HG03439 (cell line): ENCODE measurements around the gene GSTT2B.
"Not testable (repeated sequence)": the region's sequence is repeated elsewhere in the genome, so short reads cannot be mapped to it uniquely, and the experiment has no call there.

Experiments used
- ATAC-seq: cut with Tn5 transposase; IDR thresholded peaks from one replicate; pipeline ENCODE4 v1.9.1; 2021; ENCODE audit warnings: mild to moderate bottlenecking, moderate library complexity; ENCODE audit not compliant: unreplicated experiment

The GSTT2B gene

DNA sequence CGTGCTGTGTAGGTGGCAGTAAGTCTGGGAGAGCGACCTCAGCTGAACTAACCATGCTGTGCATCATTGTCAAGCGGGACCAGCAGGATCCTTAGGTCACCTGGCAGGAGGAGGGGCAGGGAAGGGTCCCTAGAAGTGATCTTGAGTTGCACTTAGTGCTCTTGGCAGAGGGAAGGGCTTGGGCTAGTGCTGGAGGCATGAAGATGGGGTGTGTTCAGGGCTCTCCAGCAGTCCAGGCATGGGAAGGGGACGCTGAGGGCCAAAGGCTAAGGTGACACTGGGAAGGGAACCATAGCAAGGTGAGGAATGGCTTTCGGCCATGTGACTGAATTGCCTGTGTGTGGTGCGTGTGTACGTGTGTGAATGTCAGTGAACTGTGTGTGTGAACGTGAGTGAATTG lies 25.1 kb upstream of the GSTT2B start:
- not testable (repeated sequence) for ATAC-seq

DNA sequence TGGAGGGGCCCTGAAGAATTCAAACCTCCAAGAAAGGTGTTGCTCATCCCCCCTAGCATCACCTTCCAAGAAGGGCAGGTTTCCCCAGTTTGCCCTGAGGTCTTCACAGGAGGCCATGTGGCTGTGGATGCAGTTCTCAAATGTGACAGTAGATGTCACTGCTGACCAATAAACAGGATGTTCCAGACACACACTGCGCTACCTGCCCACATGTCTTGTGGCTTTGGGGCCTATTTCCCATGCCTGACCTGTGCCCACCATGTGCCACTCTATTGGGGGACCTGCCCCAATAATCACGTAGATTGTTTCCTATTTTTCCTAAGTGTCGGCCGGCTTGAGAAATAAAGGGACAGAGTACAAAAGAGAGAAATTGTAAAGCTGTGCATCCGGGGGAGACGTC lies 23.4 kb upstream of the GSTT2B start:
- no peak for ATAC-seq

DNA sequence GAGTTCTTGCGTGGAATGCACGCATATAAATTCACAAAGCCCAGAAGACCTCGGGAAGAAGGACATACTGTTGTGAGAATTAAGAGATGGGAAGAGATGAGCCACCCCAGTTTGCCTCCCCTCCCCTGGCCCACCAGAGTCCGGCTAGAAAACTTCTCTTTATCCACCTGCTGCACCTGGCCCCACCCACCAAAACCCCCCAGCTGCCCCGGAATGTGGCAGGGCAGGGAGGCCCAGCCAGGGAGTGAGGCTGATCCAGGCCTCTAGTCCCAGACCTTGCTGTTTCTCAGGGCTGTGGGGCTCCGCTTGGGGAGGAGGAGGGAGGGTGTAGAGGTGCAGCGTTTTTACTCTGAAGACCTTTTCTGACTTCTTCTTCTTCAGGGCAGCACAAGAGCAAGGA lies 19.6 kb upstream of the GSTT2B start:
- ATAC-seq: not testable (repeated sequence)

DNA sequence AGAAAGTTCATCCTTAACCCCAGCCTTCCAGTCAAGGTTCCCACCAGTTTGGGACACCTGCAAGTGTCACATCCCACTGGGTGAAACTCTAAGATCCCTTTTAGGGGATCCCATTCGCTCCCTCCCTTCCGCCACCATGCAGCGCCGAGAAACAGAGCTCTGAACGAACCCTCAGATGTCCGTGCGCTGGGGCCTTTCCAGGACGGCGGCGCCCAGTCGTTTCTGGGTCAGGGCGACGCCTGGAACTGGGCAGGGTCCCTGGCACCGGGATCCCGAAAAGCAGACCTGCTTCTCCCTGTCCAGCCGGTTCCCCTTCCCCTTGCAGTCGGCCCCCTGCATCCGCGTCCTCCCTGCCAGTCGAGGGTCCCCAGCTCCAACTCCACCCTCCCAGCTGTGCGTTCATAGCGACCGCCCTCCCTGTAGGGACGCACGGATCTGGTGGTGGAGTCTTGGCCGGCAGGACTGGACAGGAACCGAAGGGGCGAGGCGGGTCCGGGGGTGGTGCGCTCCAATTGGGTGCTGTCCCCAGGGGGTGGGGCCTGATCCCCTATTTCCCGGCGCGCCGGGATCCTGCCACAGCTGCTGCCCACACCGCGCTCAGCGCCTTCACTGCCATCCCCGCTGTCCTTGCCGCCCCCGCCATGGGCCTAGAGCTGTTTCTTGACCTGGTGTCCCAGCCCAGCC lies 18.7 kb upstream of the GSTT2B start, which contains the start of gene GSTT2:
Gene GSTT2, plus strand, starts transcription at position 578 of the 684 bp plus-strand sequence.
- ATAC-seq: not testable (repeated sequence)

DNA sequence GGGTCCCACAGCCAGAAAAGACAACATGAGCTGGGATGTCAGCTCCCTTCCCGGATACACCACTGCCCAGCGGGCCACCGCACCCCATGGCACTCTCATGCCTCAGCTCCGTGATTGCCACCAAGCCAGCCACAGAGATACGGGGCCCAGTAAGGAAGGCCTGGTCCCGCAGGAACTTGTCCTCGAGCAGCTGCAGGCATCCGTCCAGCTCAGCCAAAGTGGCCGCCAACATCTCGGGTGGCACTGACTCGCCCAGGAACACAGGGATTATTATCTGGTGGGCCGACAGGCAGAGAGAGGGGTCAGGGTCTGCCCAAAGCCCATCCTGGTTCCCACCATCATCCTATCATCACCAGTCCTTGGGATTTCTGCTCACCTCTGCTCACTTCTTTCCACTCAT lies 16.3 kb upstream of the GSTT2B start:
- ATAC-seq: not testable (repeated sequence)

DNA sequence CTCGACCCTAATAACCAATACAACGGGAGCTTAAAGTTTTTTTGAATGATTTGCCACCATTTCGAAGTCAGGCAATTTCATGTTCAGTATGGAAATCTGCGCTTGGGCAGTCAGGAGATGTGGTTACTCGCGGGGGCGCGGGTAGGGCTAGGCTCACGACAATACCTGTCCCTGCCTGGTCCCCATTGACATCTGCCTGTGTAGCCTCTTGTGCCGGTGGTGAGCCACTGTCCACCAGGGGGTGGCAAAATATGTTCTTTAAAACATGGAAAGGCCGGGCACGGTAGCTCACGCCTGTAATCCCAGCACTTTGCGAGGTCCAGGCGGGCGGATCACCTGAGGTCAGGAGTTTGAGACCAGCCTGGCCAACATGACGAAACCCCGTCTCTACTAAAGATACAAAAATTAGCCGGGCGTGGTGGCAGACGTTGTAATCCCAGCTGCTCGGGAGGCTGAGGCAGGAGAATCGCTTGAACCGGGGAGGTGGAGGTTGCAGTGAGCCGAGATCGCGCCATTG lies 13.9 kb upstream of the GSTT2B start:
- peak; percentile 34 for ATAC-seq

DNA sequence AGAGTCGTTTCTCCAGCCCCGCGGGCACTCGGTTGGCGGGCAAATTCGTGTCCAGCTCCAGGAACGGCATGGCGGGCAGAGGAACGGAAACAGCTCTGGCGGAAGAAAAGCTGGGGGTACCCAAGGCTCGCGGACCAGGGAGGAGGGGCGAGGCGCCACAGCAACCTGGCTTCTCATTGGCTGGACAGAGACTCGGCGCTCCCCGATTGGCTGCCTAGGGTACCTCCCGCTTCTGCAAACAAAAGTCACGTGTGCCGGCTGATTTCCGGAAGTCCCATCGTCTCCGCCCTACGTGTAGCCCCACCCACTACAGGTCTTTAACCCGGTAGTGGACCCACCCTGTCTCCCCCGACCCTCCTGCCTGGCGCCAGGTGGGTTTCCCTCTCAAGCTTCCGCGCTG lies 13.3 kb upstream of the GSTT2B start, which contains the start of gene DDT:
Gene DDT, minus strand, starts transcription at position 97 of the 400 bp plus-strand sequence. Its CDS starts 27 bp downstream, at position 70.
- peak; percentile 88 for ATAC-seq

DNA sequence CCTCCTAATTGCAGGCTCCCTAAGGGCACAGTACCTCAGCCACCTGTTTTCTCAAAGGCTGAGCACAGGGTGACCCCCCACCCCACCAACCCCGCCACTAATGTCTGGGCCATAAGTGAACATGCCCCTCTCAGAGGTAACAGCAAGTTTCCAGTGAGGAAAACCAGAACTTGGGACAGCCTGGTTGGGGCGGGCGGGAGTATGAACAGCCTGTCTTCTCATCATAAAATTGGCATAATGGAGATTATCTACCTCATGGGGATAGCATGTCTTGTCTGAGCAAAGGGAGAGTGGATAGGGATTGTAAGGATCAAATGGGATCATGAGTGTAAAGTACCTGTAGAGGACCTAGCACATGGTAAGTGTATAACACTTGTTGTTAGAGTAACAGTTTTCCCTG lies 10.9 kb upstream of the GSTT2B start:
- ATAC-seq: not testable (repeated sequence)

DNA sequence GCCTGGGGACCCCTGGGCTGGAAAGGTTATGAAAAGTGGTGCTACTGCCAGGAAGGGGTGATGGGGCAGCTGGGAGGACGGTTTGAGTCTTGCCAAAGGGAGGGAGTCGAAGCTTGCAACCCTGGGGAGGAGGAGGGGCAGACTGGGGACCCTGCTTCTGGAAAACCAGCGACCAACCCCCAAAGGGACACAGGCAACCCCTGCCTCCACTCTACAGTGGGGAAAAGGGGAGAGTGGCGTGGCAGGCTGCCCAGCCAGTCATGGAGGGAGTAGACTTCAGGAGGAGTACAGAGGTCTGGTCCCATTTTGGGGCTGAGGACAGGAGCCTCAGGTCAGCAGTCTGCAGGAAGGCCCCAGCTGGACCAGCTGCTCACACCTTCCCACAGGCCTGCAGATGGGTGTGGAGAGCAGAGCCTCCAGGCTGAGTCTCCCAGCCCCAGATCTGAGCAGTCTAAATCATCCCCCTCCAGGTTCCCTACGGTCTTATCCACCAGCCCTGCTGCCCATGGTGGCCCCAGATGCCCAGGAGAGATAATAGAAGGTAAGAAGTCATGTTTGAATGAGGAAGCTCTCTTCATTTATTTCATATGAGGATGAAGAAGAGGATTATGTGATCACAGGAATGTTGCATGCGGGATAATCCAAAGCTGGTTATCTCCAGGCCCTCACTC lies 10.0 kb upstream of the GSTT2B start:
- ATAC-seq: no peak

DNA sequence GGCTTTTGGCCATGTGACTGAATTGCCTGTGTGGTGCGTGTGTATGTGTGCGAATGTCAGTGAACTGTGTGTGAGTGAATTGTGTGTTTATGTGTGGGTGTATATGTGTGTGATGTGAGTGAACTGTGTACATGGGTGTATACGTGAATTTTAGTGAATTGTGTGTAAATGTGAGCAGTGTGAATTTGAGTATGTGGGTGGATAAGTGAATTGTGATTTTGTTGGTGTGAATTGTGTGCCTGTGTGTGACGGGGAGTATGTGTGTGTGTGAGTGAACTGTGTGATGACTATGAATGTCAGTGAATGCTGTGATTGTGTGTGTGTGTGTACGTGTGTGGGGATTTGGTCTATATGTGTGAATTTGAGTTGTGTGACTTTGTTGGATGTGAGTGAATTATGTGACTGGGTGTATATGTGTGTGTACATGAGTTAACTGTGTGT lies 9.2 kb upstream of the GSTT2B start:
- ATAC-seq: no peak

DNA sequence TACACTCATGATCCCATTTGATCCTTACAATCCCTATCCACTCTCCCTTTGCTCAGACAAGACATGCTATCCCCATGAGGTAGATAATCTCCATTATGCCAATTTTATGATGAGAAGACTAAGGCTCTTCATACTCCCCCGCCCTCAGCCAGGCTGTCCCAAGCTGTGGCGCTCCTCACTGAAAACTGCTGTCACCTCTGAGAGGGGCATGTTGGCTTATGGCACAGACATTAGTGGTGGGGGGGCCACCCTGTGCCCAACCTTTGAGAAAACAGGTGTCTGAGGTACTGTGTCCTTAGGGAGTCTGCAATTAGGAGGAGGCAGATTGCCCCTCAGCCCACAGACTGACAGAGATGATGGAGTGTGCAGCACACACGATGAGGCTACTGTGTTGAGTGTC lies 8.1 kb upstream of the GSTT2B start:
- ATAC-seq: no peak

DNA sequence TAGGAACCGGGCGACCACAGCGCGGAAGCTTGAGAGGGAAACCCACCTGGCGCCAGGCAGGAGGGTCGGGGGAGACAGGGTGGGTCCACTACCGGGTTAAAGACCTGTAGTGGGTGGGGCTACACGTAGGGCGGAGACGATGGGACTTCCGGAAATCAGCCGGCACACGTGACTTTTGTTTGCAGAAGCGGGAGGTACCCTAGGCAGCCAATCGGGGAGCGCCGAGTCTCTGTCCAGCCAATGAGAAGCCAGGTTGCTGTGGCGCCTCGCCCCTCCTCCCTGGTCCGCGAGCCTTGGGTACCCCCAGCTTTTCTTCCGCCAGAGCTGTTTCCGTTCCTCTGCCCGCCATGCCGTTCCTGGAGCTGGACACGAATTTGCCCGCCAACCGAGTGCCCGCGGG lies 5.6 kb upstream of the GSTT2B start, which contains the start of gene DDTL:
Gene DDTL, plus strand, starts transcription at position 321 of the 400 bp plus-strand sequence. Its CDS starts 27 bp downstream, at position 348.
- ATAC-seq: peak; percentile 91

DNA sequence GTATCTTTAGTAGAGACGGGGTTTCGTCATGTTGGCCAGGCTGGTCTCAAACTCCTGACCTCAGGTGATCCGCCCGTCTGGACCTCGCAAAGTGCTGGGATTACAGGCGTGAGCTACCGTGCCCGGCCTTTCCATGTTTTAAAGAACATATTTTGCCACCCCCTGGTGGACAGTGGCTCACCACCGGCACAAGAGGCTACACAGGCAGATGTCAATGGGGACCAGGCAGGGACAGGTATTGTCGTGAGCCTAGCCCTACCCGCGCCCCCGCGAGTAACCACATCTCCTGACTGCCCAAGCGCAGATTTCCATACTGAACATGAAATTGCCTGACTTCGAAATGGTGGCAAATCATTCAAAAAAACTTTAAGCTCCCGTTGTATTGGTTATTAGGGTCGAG lies 5.1 kb upstream of the GSTT2B start:
- peak; percentile 34 for ATAC-seq

DNA sequence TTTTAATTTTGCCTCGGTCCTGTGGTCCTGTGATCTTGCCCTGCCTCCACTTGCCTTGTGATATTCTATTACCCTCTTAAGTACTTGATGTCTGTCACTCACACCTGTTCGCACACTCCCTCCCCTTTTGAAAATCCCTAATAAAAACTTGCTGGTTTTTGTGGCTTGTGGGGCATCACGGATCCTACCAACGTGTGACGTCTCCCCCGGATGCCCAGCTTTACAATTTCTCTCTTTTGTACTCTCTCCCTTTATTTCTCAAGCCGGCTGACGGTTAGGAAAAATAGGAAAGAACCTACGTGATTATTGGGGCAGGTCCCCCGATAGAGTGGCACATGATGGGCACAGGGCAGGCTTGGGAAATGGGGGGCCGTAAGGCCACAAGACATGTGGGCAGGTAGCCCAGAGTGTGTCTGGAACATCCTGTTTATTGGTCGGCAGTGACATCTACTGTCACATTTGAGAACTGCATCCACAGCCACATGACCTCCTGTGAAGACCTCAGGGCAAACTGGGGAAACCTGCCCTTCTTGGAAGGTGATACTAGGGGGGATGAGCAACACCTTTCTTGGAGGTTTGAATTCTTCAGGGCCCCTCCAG lies 4.6 kb downstream of the GSTT2B start:
- peak; percentile 59 for ATAC-seq

DNA sequence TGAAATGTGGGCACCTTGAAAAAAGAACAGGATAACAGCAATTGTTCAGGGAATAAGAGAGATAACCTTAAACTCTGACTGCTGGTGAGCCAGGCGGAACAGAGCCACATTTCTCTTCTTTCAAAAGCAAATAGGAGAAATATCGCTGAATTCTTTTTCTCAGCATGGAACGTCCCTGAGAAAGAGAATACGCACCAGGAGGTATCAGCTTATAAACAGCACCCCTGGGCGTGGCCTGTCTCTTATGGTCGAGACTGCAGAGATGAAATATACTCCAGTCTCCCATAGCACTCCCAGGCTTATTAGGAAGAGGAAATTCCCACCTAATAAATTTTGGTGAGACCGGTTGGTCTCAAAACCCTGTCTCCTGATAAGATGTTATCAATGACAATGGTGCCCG lies 5.1 kb downstream of the GSTT2B start:
- ATAC-seq: not testable (repeated sequence)

DNA sequence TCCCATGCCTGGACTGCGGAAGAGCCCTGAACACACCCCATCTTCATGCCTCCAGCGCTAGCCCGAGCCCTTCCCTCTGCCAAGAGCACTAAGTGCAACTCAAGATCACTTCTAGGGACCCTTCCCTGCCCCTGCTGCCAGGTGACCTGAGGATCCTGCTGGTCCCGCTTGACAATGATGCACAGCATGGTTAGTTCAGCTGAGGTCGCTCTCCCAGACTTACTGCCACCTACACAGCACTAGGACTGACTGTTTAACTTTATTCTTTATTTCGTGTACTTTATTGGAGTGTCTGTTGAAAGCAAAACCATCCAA lies 6.0 kb downstream of the GSTT2B start:
- not testable (repeated sequence) for ATAC-seq

DNA sequence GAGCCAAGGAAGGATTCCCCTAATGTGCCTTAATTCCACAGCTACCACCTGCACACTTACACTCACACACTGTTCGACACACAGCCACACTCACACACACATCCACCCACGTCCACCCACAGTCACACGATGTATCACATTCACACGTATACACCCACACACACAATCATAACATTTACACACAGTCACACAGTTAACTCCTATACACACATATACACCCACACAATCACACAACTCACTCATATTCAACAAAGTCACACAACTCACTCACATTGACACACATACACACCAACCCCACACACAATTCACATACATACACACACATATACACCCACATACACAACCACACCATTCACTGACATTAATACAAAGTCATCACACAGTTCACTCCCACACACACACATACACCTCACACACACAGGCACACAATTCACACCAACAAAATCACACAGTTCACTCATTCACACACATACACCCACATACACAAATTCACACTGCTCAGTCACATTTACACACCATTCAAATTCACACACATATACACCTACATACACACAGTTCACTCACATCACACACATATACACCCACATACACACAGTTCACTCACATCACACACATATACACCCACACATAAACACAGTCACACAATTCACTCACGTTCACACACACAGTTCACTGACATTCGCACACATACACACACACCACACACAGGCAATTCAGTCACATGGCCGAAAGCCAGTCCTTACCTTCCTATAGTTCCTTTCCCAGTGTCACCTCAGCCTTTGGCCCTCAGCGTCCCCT lies 6.6 kb downstream of the GSTT2B start:
- not testable (repeated sequence) for ATAC-seq

DNA sequence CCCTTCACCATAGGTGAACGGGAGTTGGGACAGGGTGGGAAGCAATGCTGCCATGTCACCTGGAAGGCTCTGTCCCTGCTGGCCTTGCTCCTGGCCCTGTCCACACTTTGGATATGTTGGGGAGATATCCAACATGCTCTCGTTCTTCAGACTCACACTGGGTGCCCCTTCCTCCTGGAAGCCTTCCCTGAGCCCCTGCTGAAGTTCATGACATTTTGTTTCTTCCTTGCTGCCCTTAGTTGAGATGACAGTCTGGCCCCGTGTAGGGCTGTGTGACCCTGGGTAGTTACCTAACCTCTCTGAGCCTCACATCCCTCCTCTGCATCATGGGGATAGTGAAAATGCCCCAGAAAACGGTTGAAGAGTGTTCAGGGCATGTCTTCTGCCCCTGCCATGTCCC lies 7.5 kb downstream of the GSTT2B start:
- not testable (repeated sequence) for ATAC-seq

DNA sequence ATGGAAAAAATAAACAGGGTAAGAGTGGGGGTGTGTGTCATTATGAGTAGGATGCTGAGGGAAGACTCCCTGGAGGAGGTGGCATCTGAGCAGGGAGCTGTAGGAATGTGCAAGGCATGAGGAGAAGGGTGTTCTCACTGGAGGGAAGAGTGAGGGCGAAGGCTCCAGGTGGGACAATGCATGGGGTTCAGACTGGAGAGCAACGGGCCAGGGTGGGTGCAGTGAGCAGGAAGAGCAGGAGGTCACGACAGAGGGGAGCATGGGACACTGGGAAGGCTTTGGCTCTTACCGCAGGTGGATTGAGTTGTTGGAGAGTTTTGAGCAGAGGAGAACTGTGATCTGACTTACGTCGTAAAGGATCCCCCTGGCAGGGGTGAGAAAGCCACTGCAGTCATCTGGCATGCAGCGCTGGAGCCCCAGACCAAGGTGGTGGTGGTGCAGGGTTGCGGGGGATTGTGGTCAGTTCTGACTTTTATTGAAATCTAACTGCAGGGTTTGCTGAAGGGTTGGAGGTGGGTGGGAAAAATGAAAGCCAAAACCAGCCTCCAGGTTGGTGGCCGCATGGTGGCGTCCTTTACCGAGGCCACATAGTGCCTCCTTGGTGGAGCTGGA lies 8.1 kb downstream of the GSTT2B start:
- not testable (repeated sequence) for ATAC-seq

DNA sequence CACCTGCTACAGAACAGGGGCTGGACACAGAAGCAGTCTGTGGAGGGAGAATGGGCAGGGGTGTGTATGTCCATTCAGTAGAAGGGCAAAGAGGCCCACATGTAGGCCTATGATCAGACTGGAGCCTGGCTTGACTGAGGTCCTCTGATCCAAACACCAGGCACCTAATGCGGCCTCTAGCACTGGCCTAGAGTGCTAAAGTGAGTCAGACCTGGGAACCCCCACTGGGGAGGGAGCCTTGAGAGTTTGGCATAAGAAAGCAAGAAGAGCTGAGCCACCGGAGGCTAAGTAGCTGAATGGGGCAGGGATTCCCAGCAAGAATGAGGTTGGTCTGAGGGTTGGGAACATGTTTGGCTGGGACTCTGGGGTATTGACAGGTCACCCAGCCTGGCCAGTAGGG lies 9.6 kb downstream of the GSTT2B start:
- not testable (repeated sequence) for ATAC-seq
